GM12865 (cell line): ENCODE measurements around the gene TMEM231.

Source experiments
- DNase-seq: peaks from one replicate; pipeline ENCODE4 v3.0.0; 2010; ENCODE audit warnings: low read depth
- H3K4me3 ChIP-seq: 2 replicates; pipeline ENCODE4 v1.5.1; 2011; ENCODE audit warnings: mild to moderate bottlenecking, low read depth, low read length, control low read depth
- TF ChIP-seq, protein P1 (sequence below): IDR thresholded peaks from 2 replicates; pipeline ENCODE4 v1.5.1; 2011; ENCODE audit warnings: low read length, control low read depth, low read depth, inconsistent platforms; ENCODE audit not compliant: insufficient read depth; ENCODE audit errors: missing control alignments

The TMEM231 gene

DNA sequence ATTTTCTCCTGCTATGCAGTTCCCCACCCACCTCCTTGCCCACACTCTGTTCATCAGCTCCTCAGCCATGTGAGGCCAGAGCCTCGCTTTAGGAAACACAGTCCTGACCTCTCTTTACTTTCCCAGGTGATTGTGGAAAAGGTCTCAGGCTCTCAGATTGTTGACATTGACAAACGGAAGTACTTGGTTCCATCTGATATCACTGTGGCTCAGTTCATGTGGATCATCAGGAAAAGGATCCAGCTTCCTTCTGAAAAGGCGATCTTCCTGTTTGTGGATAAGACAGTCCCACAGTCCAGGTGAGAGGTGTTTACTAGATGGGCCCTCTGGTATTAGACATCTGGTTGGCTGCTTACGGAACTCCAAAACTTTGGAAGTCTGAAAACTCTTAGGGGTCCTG lies 11.9 kb upstream of the TMEM231 start:
- no peak for DNase-seq
- TF ChIP-seq, protein P1, sequence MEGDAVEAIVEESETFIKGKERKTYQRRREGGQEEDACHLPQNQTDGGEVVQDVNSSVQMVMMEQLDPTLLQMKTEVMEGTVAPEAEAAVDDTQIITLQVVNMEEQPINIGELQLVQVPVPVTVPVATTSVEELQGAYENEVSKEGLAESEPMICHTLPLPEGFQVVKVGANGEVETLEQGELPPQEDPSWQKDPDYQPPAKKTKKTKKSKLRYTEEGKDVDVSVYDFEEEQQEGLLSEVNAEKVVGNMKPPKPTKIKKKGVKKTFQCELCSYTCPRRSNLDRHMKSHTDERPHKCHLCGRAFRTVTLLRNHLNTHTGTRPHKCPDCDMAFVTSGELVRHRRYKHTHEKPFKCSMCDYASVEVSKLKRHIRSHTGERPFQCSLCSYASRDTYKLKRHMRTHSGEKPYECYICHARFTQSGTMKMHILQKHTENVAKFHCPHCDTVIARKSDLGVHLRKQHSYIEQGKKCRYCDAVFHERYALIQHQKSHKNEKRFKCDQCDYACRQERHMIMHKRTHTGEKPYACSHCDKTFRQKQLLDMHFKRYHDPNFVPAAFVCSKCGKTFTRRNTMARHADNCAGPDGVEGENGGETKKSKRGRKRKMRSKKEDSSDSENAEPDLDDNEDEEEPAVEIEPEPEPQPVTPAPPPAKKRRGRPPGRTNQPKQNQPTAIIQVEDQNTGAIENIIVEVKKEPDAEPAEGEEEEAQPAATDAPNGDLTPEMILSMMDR: no peak
- H3K4me3 ChIP-seq: no peak overlapping the region

DNA sequence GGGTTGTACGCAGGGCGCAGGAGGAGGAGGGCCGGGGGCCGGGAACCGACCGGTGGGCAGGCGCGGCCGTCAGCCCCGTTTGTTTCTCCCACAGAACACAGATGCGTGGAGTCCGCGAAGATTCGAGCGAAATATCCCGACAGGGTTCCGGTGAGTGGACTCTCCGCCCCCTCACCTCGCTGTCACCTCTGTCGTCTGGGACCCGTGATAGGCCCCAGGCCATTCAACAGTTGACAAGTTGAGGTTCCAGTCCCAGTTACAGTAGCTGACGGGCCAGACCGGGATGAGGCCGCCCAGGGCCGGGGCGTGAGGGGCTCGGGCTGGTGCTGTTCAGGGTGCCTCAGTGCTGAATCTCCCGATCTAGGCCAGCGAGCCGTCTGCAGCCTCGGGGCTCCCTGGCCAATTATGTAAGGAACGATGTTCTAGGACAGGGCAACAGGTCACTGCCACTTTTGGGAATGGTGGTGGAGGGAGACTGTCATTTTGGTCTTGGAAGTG lies 10.8 kb upstream of the TMEM231 start:
- TF ChIP-seq, protein P1: no peak
- DNase-seq: peak; percentile 39
- peak overlapping the region; percentile 55 for H3K4me3 ChIP-seq

DNA sequence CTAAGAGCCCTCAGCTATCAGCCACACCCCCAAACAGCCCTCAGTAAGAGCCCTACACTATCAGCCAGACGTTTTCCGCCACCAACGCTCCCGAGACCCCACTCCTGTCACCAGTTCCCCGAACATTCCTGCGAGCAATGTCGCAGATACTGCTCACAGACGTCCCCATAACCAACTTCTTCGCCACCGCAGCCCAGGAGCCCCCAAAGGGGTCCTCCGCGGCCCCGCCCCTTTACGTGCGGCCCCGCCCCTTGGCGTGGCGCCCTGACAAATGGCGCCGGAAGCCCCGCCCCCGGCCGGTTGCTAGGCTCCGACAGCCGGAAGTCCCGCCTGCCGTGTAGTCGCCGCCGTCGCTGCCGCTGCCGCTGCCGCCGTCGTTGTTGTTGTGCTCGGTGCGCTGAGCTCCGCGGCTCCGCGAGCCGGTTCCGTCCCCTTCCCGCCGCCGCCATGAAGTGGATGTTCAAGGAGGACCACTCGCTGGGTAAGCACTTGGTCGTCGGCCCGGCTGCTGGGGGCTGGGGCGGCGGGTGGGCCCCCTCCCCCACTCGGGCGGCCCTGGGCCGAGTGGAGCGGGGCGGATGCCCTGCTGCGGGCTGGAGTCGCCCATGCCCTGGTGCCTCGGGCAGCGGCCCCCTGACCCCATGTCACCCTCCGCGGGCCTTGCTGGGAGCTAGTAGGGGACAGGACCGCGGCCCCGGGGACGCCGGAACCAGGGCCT lies 10.1 kb upstream of the TMEM231 start, which contains the start of gene GABARAPL2:
GABARAPL2 (plus strand) TSS at position 340 of the 718 bp plus-strand sequence; CDS start at position 448, 108 bp downstream.
- DNase-seq: peak; percentile 90

DNA sequence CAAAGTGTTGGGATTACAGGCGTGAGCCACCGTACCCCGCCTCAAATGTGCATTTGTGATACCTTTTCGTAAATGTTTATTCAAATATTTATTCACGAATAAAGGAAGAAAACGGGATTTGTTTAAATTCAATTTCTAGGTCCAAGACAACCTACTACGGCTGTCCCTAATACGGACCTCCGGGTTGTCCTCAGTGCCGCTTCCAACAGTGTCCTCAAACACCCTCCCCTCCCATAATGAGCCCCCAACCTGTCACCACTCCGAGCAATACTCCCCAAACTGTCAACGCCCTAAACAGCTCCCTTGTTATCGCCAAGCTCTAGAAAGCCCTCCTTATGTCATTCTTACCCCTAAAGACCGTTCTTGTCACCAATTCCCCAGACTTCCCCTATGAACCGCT lies 9.6 kb upstream of the TMEM231 start:
- H3K4me3 ChIP-seq: peak overlapping the region; percentile 55
- no peak for DNase-seq
- TF ChIP-seq, protein P1: no peak

More for the DNA sequence above, 10.1 kb upstream of the TMEM231 start, which contains the start of gene GABARAPL2:
- TF ChIP-seq, protein P1: no peak
- H3K4me3 ChIP-seq: peak within 1 kb of the TSS; percentile 55

DNA sequence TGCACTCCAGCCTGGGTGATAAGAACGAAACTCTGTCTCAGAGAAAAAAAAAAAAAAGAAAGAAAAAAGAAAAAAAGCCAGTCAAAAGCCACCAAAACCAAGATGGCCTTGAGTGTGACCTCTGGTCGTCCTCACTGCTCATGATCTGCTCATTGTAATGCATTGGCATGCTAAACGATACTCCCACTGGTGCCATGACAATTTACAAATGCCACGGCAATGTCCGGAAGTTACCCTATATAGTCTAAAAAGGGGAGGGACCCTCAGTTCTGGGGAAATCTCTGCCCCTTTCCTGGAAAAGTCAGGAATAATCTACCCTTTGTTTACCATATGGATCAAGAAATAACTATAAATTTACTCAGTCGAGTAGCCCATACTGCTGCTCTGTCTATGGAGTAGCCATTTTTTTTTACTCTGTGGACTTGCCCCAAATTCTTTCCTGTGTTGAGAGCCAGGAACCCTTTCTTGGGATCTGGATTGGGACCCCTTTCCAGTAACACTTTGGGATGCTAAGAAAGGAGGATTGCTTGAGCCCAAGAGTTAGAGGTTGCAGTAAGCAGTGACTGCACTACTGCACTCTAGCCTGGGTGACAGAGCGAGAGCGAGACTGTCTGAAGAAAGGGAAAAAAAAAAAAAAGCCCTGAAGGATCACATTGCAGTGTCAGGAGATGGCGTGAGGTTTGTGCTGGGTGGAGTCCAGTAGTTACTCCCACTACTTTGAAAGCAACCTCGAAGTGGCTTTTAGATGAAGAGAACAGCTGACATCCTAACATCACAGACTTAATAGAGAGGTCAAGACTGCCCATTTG lies 3.7 kb upstream of the TMEM231 start:
- no peak overlapping the region for H3K4me3 ChIP-seq
- TF ChIP-seq, protein P1: no peak
- no peak for DNase-seq

DNA sequence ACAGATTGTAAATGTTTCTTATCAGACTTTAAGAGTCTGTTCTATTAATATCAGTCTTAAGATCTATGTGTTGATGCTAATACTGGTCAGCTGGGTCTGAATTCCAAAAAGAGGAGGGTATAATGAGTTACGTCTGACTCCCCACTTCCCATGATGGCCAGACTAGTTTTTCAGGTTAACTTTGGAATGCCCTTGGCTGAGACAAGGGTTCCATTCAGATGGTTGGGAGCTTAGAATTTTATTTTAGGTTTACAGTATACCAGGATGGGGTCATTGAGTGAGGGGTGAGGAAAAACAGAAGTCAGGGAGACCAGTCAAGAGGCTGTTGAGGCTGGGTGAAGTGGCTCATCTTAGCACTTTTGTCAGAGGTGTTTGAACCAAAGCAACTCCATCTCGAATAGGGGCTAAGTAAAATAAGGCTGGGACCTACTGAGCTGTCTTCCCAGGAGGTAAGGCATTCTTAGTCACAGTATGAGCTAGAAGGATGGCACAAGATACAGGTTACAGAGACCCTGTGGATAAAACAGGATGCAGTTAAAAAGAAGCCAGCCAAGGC lies 2.9 kb upstream of the TMEM231 start:
- TF ChIP-seq, protein P1: no peak
- no peak overlapping the region for H3K4me3 ChIP-seq
- no peak for DNase-seq
